ENCODE measurements around the gene HTT. TPM values are rescaled to one million over a fixed set of nuclear protein-coding genes. Genes with fewer than 3 reads are reported as not detected.

The HTT gene
- total RNA-seq, 1 experiment from 2014 or later = 64.4 TPM

DNA sequence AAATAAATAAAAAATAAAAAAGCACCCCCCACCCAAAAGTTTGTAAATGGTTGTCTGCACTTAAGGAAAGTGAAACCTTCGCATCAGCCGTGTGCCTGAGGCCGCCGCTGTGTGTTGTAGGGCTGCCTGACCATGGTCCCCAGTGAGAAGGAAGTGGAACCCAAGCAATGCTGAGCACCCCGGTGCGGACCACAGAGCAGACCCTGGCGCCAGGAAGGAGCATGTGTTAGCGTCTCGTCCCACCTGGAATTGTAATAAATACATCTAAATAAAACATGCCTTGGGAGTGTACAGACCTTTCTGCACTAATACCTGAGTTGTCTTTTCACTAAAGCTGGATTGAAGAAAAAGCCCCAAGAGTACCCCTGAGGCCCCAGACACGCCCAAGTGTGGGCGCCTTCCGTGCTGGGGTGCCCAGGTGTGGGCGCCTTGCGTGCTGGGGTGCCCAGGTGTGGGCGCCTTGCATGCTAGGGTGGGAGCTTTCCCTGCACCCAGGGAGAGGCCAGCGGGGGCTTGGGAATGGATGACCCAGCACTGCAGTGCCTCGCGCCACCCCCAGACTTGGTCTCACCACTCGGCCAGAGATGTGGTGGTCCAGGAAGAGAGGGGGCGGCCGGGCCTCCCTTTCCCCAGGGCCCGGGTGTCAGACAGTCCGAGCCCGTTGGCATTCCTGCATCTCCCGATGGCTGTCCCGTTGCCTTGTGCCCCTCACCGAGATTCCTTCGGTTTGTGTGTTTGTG is 33.9 kb upstream of the HTT start:
- no peak overlapping the region for H3K18ac ChIP-seq (ENCODE audit: insufficient read length, low read depth, low read length)
- no peak for TF ChIP-seq CTCF (conservative IDR thresholded peaks at IDR 0.05)
- no peaks in the 10 kb centered on the region; the same call in 1 of the 2 replicates for H3K4me1 ChIP-seq (ENCODE audit: insufficient read depth, low read length)
- H3K9ac ChIP-seq (ENCODE audit: extremely low read depth, insufficient read length, low read length) = no peak overlapping the region
- H3K79me2 ChIP-seq (ENCODE audit: insufficient read depth, low read length) = no peaks in the 10 kb centered on the region
- H3K4ac ChIP-seq (ENCODE audit: low read depth, low read length) = no peak overlapping the region
- H3K9me3 ChIP-seq (ENCODE audit: control insufficient read depth, low read depth, low read length) = no peaks in the 10 kb centered on the region
- no peaks in the 10 kb centered on the region; a peak in 1 of 7 replicates for H3K36me3 Mint-ChIP-seq (ENCODE audit: insufficient read depth in 1 of 3, low read depth in 3 of 3)
- no peak overlapping the region for H3T11ph ChIP-seq (ENCODE audit: low read length)
- H2BK12ac ChIP-seq (ENCODE audit: insufficient read length, low read depth, low read length) = no peak overlapping the region
- no peaks in the 10 kb centered on the region for H3K9me3 Mint-ChIP-seq
- no CpG with 5 or more reads among the region's 28 CpGs for WGBS (ENCODE audit: extremely low coverage, insufficient read length, low lambda C conversion rate)
- no peak overlapping the region for H2AFZ ChIP-seq (ENCODE audit: low read length)
- H3K79me1 ChIP-seq (ENCODE audit: insufficient read depth, low read depth, low read length, poor library complexity, severe bottlenecking) = no peaks in the 10 kb centered on the region
- no peak for DNase-seq
- H3K56ac ChIP-seq (ENCODE audit: insufficient read length, low read depth, low read length) = no peak overlapping the region
- no peaks in the 10 kb centered on the region for H3K23me2 ChIP-seq (ENCODE audit: insufficient read length, low read depth, low read length, poor library complexity, severe bottlenecking)
- H4K5ac ChIP-seq (ENCODE audit: insufficient read length, low read depth, low read length) = no peak overlapping the region
- no peak overlapping the region for H2BK5ac ChIP-seq (ENCODE audit: insufficient read length, low read length)
- H4K91ac ChIP-seq (ENCODE audit: insufficient read length, low read depth, low read length) = no peak overlapping the region
- no peak overlapping the region for H2AK5ac ChIP-seq (ENCODE audit: insufficient read length, low read length)
- H2BK120ac ChIP-seq (ENCODE audit: low read depth, low read length, poor library complexity, severe bottlenecking) = no peak overlapping the region
- no peak overlapping the region for H3K4me2 ChIP-seq (ENCODE audit: insufficient read depth, insufficient read length, low read length)
- no peak overlapping the region for H3K4me3 Mint-ChIP-seq
- H4K8ac ChIP-seq (replicated peaks; ENCODE audit: insufficient read length, low read depth, low read length) = no peak overlapping the region
- no peak overlapping the region for H3K14ac ChIP-seq (ENCODE audit: insufficient read depth, low read length)
- no peaks in the 10 kb centered on the region for H4K20me1 ChIP-seq (ENCODE audit: control insufficient read depth, insufficient read depth, insufficient read length)
- H3K27me3 Mint-ChIP-seq (ENCODE audit: low read depth) = peaks cover 5% of the 10 kb centered on the region
- H3K23ac ChIP-seq (ENCODE audit: insufficient read length, low read depth, low read length) = no peak overlapping the region
- no peak overlapping the region for H3K27ac ChIP-seq (ENCODE audit: insufficient read length, low read depth, low read length)
- no peak overlapping the region for H2BK15ac ChIP-seq (ENCODE audit: low read depth, low read length)
- peaks cover 7 to 22% of the 10 kb centered on the region in 2 experiments for H3K4me1 Mint-ChIP-seq
- H2BK20ac ChIP-seq (ENCODE audit: low read depth, low read length, poor library complexity, severe bottlenecking) = no peak overlapping the region
- H3K27me3 ChIP-seq (ENCODE audit: insufficient read depth, low read length) = no peaks in the 10 kb centered on the region
- no peak overlapping the region for H3K27ac Mint-ChIP-seq
